Mucosa of rectum (tissue), 2 donors: ENCODE data around the gene PLSCR5.

Source experiments
- H3K27ac ChIP-seq, 2 donors: one replicate each; pipeline ENCODE4 v1.7.0; 2013; ENCODE audit warnings: inconsistent platforms in 2 of 2, low read depth in 2 of 2, low read length in 2 of 2
- H3K27me3 ChIP-seq, 2 donors: one replicate each; pipeline ENCODE4 v1.7.0; 2013; ENCODE audit warnings: low read length in 2 of 2; ENCODE audit not compliant: control insufficient read depth in 2 of 2, insufficient read depth in 2 of 2
- H3K36me3 ChIP-seq, 2 donors: one replicate each; pipeline ENCODE4 v1.7.0; 2013; ENCODE audit warnings: low read length in 2 of 2; ENCODE audit not compliant: control insufficient read depth in 2 of 2, insufficient read depth in 2 of 2
- H3K4me1 ChIP-seq, 2 donors: one replicate each; pipeline ENCODE4 v1.7.0; 2013; ENCODE audit warnings: low read length in 2 of 2, mild to moderate bottlenecking in 1 of 2; ENCODE audit not compliant: control insufficient read depth in 2 of 2, insufficient read depth in 2 of 2
- H3K4me3 ChIP-seq, 2 donors: one replicate each; pipeline ENCODE4 v1.7.0; 2013; ENCODE audit warnings: low read length in 2 of 2
- H3K9ac ChIP-seq, 2 donors: one replicate each; pipeline ENCODE4 v1.7.0; 2013; ENCODE audit warnings: low read length in 2 of 2, low read depth in 1 of 2, mild to moderate bottlenecking in 1 of 2
- H3K9me3 ChIP-seq, 2 donors: one replicate each; pipeline ENCODE4 v1.7.0; 2013; ENCODE audit warnings: low read length in 2 of 2; ENCODE audit not compliant: control insufficient read depth in 2 of 2
- donor health status: healthy.
- donor health status: Normal muscosa, but diverticular disease.

The PLSCR5 gene

GRCh38 chr3:146546366-146546965, 58.7 kb downstream of the PLSCR5 start:
- no peak overlapping the region for H3K9ac ChIP-seq
- no peaks in the 10 kb centered on the region for H3K9me3 ChIP-seq
- H3K27me3 ChIP-seq: no peaks in the 10 kb centered on the region
- no peak overlapping the region for H3K27ac ChIP-seq
- peaks cover 9 to 20% of the 10 kb centered on the region in 2 donors for H3K4me1 ChIP-seq
- no peak overlapping the region for H3K4me3 ChIP-seq
- H3K36me3 ChIP-seq: no peaks in the 10 kb centered on the region

- H3K4me1 ChIP-seq: peaks cover 22 to 29% of the 10 kb centered on the region in 2 donors
- H3K9me3 ChIP-seq: no peaks in the 10 kb centered on the region
- no peaks in the 10 kb centered on the region for H3K36me3 ChIP-seq
- H3K4me3 ChIP-seq: peak overlapping the region; percentile 91 to 92
- no peaks in the 10 kb centered on the region for H3K27me3 ChIP-seq
- H3K27ac ChIP-seq: peak overlapping the region; percentile 96 to 98
- H3K9ac ChIP-seq: peak overlapping the region; percentile 91 to 98
Measured at GRCh38 chr3:146544929-146545528, 60.1 kb downstream of the PLSCR5 start.

- Histone ChIP-seq H3K4me3 (peak within 1 kb of the TSS; percentile 91 to 92), H3K4me1 (peaks cover 27 to 31% of the 10 kb centered on the region in 2 donors), H3K9me3 (no peaks in the 10 kb centered on the region), H3K27ac (peak within 1 kb of the TSS; percentile 96 to 98), H3K36me3 (peaks cover under 1 to 2% of the 10 kb centered on the region in 2 donors), H3K9ac (peak within 1 kb of the TSS; percentile 91 to 98), H3K27me3 (no peaks in the 10 kb centered on the region)
Measured at GRCh38 chr3:146544002-146544928, 60.9 kb downstream of the PLSCR5 start, which contains the start of gene PLSCR1. Gene PLSCR1 (minus strand): TSS chr3:146544607. CDS start chr3:146536552, 8,055 bp downstream.

- no peaks in the 10 kb centered on the region for H3K9me3 ChIP-seq
- peak overlapping the region; percentile 96 to 98 for H3K27ac ChIP-seq
- H3K36me3 ChIP-seq: peaks cover 2% of the 10 kb centered on the region in 2 donors
- H3K4me3 ChIP-seq: peak overlapping the region; percentile 91 to 92
- H3K4me1 ChIP-seq: peaks cover 29 to 36% of the 10 kb centered on the region in 2 donors
- no peaks in the 10 kb centered on the region for H3K27me3 ChIP-seq
- peak overlapping the region; percentile 91 to 98 for H3K9ac ChIP-seq
Measured at GRCh38 chr3:146543461-146544001, 61.6 kb downstream of the PLSCR5 start.

GRCh38 chr3:146542978-146543377, 62.2 kb downstream of the PLSCR5 start:
- Histone ChIP-seq H3K9me3 (no peaks in the 10 kb centered on the region), H3K27me3 (no peaks in the 10 kb centered on the region), H3K9ac (peak overlapping the region; percentile 91 to 98), H3K36me3 (peaks cover 2% of the 10 kb centered on the region in 2 donors), H3K4me1 (peaks cover 29 to 36% of the 10 kb centered on the region in 2 donors), H3K27ac (peak overlapping the region; percentile 96 to 98), H3K4me3 (peak overlapping the region; percentile 91 to 92)

- H3K27ac ChIP-seq: peak overlapping the region; percentile 7 to 41
- H3K9ac ChIP-seq: no peak overlapping the region
- H3K4me1 ChIP-seq: peaks cover 29 to 36% of the 10 kb centered on the region in 2 donors
- H3K36me3 ChIP-seq: peaks cover 2% of the 10 kb centered on the region in 2 donors
- no peaks in the 10 kb centered on the region for H3K9me3 ChIP-seq
- H3K27me3 ChIP-seq: no peaks in the 10 kb centered on the region
- H3K4me3 ChIP-seq: peak overlapping the region; percentile 38 to 91
Measured at GRCh38 chr3:146542179-146542578, 63.0 kb downstream of the PLSCR5 start.

- no peaks in the 10 kb centered on the region for H3K27me3 ChIP-seq
- H3K9ac ChIP-seq: no peak overlapping the region
- H3K4me1 ChIP-seq: peaks cover 29 to 36% of the 10 kb centered on the region in 2 donors
- H3K4me3 ChIP-seq: peak overlapping the region in 1 of 2 donors; percentile 91
- no peaks in the 10 kb centered on the region for H3K9me3 ChIP-seq
- H3K27ac ChIP-seq: peak overlapping the region in 1 of 2 donors; percentile 40
- H3K36me3 ChIP-seq: peaks cover 2% of the 10 kb centered on the region in 2 donors
Measured at GRCh38 chr3:146540978-146541377, 64.2 kb downstream of the PLSCR5 start.

- Histone ChIP-seq H3K27ac (peak overlapping the region in 1 of 2 donors; percentile 40), H3K4me3 (peak overlapping the region in 1 of 2 donors; percentile 35), H3K9me3 (no peaks in the 10 kb centered on the region), H3K9ac (no peak overlapping the region), H3K36me3 (peaks cover 2% of the 10 kb centered on the region in 2 donors), H3K27me3 (no peaks in the 10 kb centered on the region), H3K4me1 (peaks cover 29 to 36% of the 10 kb centered on the region in 2 donors)
Measured at GRCh38 chr3:146540236-146540635, 64.9 kb downstream of the PLSCR5 start.

GRCh38 chr3:146539315-146539714, 65.8 kb downstream of the PLSCR5 start:
- Histone ChIP-seq H3K9ac (no peak overlapping the region), H3K36me3 (peaks cover 2% of the 10 kb centered on the region in 2 donors), H3K9me3 (no peaks in the 10 kb centered on the region), H3K4me3 (no peak overlapping the region), H3K27ac (peak overlapping the region in 1 of 2 donors; percentile 40), H3K4me1 (peaks cover 29 to 36% of the 10 kb centered on the region in 2 donors), H3K27me3 (no peaks in the 10 kb centered on the region)
